ENCODE results near the gene KLHL33.

The KLHL33 gene

GRCh38 chr14:20412876-20413743, 22.9 kb downstream of the KLHL33 start, which contains the start of gene TEP1:
TSS of gene TEP1 (minus strand) at chr14:20413501. CDS start at chr14:20408439, 5,062 bp downstream.
- peak; percentile 81 for DNase-seq

- no peak for DNase-seq
Observed at GRCh38 chr14:20412411-20412810, 23.6 kb downstream of the KLHL33 start.

DNA sequence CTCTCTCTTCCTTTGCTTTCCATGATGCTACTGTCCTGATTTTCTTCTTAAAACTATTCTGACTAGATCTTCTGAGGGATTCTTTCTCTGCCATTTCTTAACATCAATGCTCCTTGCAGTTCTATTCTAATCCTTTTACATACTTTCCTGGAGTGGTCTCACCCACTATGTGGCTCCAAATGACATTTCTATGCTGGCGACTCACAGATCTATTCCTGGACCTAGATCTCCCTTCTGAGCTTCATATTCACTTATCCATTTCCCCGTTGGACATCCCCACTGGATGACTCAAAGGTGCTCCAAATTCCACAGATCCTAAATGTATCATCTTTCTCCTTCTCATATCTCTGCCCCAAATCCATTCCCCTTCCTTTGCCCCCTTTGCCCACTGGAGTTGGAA, 26.7 kb downstream of the KLHL33 start:
- DNase-seq: peak; percentile 79

- no peak for DNase-seq
Observed at GRCh38 chr14:20403521-20403920, 32.4 kb downstream of the KLHL33 start.

DNA sequence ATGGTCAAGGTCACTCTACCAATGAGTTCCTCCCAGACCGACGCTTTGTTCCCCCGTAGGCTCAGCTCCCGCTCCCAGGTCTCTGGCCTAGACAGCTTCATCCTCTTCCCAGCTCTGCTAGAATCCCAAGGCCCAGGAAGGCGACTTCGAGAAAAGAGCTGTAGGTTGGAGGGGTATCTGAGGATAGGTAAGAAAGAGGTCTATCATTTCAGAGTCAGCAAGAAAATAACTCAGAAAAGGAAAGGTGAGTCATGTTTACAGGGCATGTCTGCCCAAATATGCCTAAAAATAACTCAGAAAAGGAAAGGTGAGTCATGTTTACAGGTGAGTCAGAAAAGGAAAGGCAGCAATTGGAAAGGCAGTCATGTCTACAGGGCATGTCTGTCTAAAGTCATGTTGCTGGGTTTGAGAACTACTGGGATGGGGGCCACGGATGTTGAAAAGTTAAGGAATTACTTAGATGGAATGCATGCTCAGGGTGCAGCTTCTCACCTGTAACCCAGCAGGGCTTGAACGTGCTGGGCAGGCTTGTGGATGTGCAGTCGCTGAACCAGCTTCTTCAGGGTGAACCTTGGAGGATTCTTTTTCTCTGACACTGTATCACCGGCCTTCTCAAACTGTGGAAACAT, 34.9 kb downstream of the KLHL33 start:
- DNase-seq: peak; percentile 14

- no peak for DNase-seq
Observed at GRCh38 chr14:20400589-20400964, 35.4 kb downstream of the KLHL33 start.

DNA sequence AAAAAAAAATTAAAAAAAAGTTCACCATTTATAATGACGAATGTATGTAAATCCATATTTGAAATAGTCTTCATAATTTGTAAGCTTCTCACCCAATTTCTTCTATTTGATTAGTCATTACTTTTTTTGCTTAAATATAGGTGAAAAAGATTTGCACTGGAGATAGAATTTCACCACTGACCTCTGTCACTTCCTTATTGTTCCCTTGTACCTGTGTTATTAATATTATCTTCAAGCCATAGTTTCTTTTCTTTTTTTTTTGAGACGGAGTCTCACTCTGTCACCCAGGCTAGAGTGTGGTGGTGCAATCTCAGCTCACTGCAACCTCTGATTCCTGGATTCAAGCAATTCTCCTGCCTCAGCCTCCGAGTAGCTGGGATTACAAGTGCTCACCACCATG, 38.5 kb downstream of the KLHL33 start:
- no peak for DNase-seq

DNA sequence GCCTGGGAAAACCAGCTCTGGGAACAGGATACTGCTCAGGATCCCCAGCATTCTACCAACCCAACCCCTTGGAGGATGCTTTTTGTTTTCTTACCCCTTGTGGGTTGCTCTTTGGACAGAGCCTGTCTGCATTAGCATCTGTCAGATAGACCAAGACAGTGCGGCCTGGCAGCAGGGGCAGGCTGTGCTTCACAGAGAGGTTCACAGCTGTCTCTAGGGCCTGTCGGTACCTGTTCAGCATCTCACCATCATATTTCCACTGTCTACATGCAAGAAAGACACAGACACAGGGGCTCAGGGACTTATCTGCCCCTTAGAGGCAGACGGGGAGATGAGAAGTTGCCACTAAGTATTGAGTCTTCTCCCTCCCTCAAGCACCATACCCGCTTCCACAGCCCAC, 44.5 kb downstream of the KLHL33 start:
- DNase-seq: no peak

DNA sequence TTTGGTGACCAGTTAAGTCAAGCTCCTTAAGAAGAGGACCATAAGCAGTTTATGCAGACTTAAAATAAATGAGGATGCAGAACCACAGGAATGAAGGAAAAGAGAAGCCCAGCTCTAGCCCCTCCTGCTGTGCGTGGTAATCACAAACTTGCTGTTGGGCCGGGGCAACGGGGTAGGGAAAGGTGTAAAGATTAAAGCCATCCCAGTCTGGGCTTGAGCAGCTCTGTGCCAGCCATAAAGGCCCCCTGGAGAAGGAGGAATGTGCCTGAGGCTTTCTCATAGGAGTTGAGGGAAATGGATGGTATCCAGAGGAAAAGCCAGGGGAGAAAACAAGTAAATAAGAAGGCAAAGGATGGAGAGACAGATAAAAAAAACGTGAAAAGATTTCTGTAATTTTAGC, 47.8 kb downstream of the KLHL33 start:
- DNase-seq: no peak

GRCh38 chr14:20387576-20387975, 48.4 kb downstream of the KLHL33 start:
- DNase-seq: no peak

DNA sequence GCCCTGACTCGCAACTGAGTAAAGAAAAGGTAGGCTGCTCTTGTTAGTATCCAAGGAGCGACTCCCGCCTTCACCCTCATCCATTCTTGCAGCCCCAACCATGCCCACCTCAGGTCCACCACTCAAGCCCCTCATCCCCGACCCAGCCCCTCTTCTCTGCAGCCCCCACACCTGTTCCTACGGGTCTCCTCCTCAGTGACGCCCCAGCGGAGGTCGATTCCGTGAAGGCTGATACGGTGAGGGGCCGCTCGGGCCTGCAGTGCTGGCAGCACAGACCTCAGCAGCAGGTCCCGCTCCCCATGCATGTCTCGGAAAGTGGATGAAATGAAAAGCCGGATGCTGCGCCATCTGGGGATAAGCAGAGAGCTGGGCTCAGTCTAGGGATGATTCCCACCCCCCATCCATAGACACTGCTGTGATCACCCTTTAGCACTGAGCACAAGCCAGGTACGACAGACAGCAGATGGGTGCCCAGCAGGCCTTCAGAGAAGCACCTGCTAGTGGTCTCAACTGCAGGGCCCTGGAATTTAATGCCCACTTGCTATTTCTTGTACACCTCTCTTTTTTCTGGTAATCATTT, 49.6 kb downstream of the KLHL33 start:
- DNase-seq: no peak

GRCh38 chr14:20384886-20385285, 51.1 kb downstream of the KLHL33 start:
- DNase-seq: no peak

GRCh38 chr14:20384321-20384720, 51.6 kb downstream of the KLHL33 start:
- no peak for DNase-seq

DNA sequence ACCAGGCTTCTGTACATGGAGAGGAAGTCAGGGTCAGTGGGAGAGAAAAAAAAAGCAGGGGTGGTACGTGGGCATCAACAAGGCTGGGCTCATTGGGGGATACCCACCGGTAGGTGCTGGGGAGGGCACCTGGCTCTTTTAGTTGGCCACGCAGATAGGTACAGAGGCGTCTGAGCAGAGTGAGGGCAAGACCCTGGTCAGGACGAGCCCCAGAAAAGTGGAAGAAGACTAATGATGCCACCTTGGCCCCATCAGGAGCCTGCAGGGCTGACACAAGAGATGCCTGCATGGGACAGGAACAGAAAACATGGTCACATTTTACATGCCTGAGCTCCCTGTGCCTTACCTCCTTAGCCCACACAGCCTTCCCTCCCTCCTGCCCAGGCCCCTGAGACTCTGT, 52.3 kb downstream of the KLHL33 start:
- no peak for DNase-seq

DNA sequence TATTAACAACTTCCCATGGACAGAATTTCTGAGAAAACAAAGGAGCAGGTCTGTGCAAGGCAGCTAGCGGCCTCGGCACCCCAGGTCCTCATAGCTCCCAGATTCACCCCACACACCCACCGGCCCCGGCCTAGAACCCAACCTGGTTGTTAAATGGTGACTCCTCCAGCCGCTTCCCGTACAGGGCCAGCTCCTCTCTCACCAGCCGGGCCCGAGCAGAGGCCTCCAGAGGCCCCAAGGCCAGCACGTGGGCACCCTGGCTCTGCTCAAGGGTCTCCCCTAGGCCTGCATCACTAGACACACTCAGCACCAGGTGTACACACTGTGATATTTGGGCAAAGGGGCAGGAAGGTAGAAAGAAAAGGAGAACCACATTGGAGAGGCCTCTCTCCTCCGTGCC, 52.9 kb downstream of the KLHL33 start:
- DNase-seq: no peak

DNA sequence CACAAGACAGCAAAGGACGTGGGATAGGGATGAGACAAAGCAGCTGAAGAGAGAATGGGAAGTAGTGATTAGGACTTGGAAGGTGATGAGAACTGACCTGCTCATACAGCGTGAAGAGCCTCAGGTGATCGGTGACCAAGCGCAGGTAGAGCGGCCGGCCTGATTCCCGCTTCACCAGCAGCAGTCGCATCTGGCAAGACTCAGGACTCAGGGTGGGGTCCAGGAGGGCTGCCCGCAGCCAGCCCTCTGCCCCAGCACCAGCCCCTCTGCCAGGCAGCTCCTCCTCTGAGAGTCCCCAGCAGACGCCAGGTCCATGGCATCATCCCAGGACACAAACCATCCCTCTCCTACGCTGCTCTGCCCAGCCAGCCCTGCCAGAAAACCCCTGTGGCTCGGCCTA, 53.4 kb downstream of the KLHL33 start:
- DNase-seq: no peak

- DNase-seq: no peak
Observed at GRCh38 chr14:20381341-20381740, 54.6 kb downstream of the KLHL33 start.

- DNase-seq: no peak
Observed at GRCh38 chr14:20380681-20381080, 55.3 kb downstream of the KLHL33 start.

- DNase-seq: no peak
Observed at GRCh38 chr14:20379743-20380142, 56.2 kb downstream of the KLHL33 start.

DNA sequence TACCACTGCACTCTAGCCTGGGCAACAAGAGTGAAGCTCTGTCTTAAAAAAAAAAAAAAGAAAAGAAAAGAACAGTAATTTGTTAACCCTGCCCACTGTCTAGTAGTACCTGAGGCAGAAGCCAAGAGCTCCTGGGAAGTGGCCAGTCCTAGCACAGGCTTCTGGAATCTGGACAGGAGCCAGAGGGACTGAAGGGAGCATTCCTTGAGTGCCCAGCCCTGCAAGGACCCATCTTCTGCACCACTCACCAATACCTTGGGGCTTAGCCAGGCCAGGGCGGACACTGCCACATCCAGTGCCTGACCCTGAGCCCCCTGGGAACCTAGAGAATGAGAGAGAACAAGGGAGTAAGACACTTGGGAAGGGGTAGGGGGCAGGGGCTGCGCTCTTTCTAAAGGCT, 58.8 kb downstream of the KLHL33 start:
- DNase-seq: no peak

GRCh38 chr14:20376071-20376588, 59.8 kb downstream of the KLHL33 start:
- DNase-seq: no peak
